Activated gamma-delta T cell treated with anti-CD3 and anti-CD28 coated beads, Interleukin-2, amount 50 U/mL, for 16 hours (primary cell): ENCODE results near the gene SDHAF2.
"Not testable (repeated sequence)": the region's sequence is repeated elsewhere in the genome, so short reads cannot be mapped to it uniquely, and the experiment has no call there.

Experiments
- DNase-seq: peaks from one replicate; pipeline ENCODE4 v3.0.0-alpha.2; 2020; ENCODE audit warnings: low read depth

Gene SDHAF2

GRCh38 chr11:61429691-61430582, at the start of gene SDHAF2, which contains the start of gene CPSF7:
Gene SDHAF2, plus strand, starts transcription at chr11:61430124. Its CDS starts 23 bp downstream, at chr11:61430147.
Gene CPSF7, minus strand, starts transcription at chr11:61429975. Its CDS starts 740 bp downstream, at chr11:61429235.
- DNase-seq, result peak; percentile 96

- DNase-seq, result no peak
Measured at GRCh38 chr11:61380884-61381283, 49.0 kb upstream of the SDHAF2 start.

GRCh38 chr11:61383859-61384258, 46.1 kb upstream of the SDHAF2 start:
- DNase-seq, result not testable (repeated sequence)

GRCh38 chr11:61384271-61385242, 45.4 kb upstream of the SDHAF2 start:
- no peak for DNase-seq

DNA sequence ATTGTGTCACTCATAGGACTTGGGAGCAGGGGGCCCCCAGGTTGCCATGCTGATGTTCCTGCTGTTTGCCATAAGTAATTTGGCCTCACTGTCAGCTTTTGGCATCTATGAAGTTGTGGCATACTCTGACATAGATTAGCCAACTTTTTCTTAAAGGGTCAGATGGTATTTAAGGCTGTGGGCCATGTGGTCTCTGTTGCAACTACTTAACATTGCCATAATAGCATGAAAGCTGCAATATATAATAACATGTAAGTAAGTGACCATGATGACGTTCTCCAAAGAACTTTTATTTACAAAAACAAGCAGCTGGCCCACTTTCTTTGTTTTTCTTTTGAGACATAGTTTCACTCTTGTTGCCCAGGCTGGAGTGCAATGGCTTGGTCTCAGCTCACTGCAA, 39.8 kb upstream of the SDHAF2 start:
- DNase-seq, result no peak

DNA sequence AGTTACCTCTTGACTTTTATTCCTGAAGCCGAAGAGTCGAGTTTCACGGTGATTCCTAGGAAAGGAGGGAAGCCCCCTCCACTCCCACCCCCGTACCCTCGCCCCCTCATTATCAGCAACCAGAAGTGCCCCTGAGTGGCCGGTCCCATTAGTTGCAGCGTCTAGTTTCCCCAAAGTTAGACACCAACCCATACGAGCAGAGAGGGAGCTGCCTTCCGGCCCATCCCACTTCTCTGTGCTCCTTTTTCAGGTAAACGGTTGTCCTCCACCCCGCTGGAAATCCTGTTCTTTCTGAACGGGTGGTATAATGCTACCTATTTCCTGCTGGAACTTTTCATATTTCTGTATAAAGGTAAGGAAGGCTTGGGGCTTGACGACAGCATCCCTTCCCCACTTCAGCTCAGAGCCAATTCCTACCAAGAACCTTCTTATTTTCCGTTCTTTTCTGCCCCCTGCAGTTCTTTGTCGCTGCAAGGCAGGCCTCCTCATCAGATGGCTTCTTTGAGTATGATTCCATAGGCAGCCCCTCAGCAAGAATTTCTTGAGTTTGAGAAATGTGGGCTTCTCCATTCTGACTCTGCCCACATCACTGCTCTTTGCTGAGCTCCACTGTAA, 36.8 kb upstream of the SDHAF2 start:
- no peak for DNase-seq

DNA sequence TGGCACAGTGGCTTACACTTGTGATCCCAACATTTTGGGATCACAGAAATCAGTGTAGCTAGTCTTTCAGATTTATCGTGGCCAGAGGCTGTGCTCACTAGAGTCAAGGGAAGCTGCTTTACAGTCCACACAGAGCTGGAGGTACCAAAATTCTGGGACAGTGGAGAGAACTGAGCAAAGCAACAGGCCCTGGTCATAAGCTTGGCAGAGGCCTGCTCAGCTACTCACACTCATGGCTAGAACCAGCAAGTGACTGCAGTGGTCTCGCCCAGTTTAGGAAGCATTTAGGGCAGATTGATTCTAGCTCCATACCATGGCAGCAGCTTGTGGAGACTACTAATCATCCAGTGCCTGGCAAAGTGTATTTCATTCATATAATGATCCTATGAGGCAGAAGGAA, 28.8 kb upstream of the SDHAF2 start:
- no peak for DNase-seq

GRCh38 chr11:61401573-61401972, 28.4 kb upstream of the SDHAF2 start:
- DNase-seq, result no peak

DNA sequence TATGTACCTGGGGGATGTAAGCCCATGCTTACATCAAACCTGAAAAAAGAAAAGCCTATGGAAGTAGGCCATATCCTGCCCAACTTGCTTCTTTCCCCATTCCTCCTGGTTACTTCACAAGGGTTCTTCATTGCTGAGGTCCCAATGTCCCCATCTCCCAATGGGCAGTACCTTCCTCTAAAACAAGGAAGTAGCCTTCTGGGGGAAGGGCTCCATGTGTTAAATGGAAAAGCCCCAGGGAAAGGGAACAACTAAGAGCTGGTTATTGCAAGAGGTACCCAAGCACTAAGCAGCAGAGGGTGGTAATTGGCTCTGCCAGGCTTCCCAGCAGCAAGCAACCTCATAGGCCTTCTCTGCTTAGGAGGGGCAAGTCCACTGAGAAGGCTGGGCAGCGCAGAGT, 26.3 kb upstream of the SDHAF2 start:
- DNase-seq, result no peak

- no peak for DNase-seq
Measured at GRCh38 chr11:61404103-61404502, 25.8 kb upstream of the SDHAF2 start.

- no peak for DNase-seq
Measured at GRCh38 chr11:61404641-61405040, 25.3 kb upstream of the SDHAF2 start.

DNA sequence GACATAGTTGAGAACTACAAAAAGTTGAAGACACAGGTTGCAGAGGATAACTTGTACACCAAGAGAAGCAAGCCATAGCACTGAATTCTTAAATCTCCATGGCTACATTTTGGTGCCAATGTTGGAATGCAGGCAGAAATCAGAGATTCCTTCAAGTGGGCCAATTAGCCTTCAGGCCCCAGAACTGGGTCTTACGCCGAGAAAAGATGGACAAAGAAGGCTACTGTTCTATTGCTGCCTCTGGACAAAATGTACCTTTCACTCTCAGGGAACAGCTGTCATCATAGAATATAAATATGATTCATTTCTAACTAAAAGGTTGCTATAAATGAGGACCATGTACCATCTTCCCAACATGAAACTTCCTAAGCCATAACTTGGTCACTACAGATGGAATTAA, 23.9 kb upstream of the SDHAF2 start:
- DNase-seq, result no peak

- no peak for DNase-seq
Measured at GRCh38 chr11:61406991-61407728, 22.8 kb upstream of the SDHAF2 start.

GRCh38 chr11:61411589-61411988, 18.3 kb upstream of the SDHAF2 start:
- no peak for DNase-seq

- no peak for DNase-seq
Measured at GRCh38 chr11:61413496-61413895, 16.4 kb upstream of the SDHAF2 start.

DNA sequence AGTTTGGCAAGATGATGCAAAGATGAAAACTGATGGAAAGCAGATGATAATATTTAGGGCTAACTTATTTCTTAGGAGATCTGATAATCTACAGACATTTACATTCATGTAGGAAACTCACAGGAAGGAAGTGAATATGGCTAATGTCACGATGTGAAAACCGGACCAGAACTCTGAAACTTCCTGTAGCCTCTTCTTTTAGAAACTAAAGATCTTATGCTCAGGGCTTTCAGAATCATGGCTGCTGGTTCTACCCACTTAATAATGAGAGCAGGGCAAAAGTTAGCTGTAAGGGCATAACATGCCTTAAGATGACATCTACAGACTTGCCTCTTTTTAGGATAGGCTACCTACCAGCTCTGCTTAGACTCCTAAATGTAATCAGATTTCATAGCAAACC, 15.4 kb upstream of the SDHAF2 start:
- no peak for DNase-seq

DNA sequence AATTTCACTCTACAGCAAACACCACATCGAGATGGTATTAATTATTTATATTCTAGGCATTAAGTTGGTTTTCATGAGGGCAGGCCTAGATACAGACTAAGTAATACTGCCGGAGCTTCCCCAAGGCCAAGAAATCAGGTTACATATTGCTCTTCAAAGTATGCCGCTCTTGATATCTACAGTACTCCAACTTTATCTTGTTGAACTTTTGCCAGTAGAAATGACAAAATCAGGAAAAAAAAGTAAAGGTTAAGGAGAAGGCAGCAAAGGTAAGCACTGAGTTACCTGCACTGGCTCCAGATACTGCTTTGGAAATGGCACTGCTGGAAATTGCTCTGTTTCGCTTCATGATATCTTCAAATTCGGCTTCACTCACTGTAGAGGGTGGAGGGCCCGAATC, 14.5 kb upstream of the SDHAF2 start:
- DNase-seq, result no peak

DNA sequence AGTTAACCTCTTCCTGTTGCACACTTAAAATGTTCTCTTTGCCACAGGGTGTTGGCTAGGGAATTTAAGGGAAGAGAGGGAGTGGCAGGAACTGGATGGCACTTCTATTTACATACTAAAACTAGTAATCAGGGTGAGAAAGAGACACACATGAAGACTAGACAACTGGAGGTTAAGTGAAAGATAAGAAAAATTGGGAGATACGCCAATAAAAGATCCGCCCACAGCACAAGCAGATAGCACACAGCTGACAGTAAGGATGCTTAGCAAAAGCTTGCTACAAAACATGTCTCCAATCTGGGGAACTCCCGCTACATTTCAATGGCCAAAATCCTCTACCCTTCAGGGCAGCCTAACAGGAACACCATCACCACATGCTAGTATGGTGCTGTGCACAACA, 13.0 kb upstream of the SDHAF2 start:
- DNase-seq, result no peak

GRCh38 chr11:61417670-61418069, 12.3 kb upstream of the SDHAF2 start:
- no peak for DNase-seq

DNA sequence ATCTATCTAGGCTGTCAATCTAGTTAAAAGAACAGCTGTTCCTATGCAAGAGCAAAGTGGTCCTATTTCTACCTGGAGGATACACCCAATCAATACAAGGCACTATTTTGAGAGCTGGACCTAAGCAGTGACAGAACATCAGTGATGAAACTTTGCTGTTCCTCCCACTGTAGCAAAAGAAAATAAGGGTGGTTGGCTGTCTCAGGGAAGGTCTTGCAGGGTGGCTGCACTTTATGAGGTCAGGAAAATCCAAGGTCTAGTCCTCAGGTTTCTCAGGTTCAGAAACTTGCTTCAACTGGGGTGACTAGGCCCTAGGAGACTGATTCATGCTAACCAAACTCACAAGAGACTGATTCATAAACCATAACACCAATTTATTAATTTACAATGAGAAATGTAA, 11.8 kb upstream of the SDHAF2 start:
- DNase-seq, result no peak

- no peak for DNase-seq
Measured at GRCh38 chr11:61422226-61422625, 7.7 kb upstream of the SDHAF2 start.
